ENCODE measurements around the gene NMNAT3.

GRCh38 chr3:139638518-139638917, 39.3 kb downstream of the NMNAT3 start:
- TF ChIP-seq CTCF (IDR thresholded peaks at IDR 0.05) (no peak), POLR2AphosphoS5 (IDR thresholded peaks at IDR 0.05) (no peak), POLR2A (IDR thresholded peaks at IDR 0.05) (no peak), EP300 (IDR thresholded peaks at IDR 0.05; ENCODE audit: low read depth) (no peak)

Data from transverse colon (tissue), 4 donors.